ENCODE measurements around the gene ULBP1.
A peak's percentile ranks its signal among the peaks of the same experiment; 100 is the strongest.
"Not testable (repeated sequence)": the region's sequence is repeated elsewhere in the genome, so short reads cannot be mapped to it uniquely, and the experiment has no call there.

Gene ULBP1, protein sequence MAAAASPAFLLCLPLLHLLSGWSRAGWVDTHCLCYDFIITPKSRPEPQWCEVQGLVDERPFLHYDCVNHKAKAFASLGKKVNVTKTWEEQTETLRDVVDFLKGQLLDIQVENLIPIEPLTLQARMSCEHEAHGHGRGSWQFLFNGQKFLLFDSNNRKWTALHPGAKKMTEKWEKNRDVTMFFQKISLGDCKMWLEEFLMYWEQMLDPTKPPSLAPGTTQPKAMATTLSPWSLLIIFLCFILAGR

GRCh38 chr6:149963462-149964307 is at the start of gene ULBP1:
Gene ULBP1 (plus strand): TSS chr6:149963943. CDS start chr6:149964050, 107 bp downstream.
- DNase-seq (ENCODE audit: low spot score): peak; percentile 89

DNA sequence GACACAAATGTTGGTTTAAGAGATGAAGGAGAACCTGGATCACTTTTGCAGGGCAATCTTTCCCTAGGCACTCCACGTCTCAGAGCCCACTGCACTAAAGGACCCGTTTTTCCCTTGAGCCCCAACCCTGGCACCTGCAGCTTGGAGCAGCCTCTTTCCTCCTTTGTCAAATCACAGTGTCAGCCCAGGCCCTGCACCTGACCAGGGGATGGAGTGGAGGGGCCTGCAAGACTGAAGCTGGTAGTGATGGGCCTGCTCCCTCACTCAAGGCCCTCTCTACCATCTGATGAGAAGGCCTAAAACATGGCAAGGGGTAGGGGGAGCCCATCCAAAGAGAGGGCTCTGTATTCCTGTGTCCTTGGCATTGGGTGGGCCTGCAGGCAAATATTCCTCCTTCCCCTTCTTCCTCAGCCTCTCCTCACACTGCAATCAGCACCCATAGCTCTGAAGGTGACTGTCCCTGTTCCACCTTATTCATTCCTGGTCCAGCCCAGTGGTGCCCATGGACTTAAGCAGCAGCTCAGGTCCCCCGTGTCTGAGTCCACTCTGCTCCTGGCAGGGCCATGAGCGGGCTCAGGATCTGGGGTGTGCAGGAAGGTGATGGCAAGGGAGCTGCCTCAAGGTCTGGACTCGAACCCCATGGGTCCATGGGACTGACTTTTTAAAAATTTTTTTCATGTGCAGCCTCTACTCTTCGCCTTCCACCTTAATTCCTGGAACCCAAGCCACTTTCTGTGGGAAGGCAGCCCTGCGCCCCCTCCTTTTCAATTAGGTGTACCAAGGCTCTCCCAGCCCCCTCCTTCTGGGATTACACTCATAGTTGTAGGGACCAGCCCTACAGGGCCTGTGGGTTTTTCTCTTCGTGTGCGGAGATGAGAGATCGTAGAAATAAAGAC is 47.5 kb upstream of the ULBP1 start:
- peak; percentile 45 for DNase-seq (ENCODE audit: low spot score)

DNA sequence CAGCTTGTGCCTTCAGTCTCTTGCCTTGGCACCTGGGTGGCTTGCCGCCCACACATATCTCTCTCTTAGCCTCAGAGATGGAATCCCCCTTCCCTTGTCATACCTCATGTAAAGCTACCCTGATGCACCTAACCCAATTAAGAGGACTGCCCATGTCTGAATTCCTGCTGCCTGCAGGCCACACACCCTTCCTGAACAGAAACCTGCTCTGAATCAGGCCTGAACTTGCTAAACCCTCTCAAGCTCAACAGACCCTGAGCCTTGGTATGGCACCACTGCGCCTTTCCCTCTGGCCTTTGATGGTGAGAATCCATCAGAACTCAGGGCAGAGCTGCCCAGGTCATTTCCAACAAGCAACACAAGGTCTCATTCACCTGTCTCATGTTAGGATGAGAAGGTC is 46.1 kb upstream of the ULBP1 start:
- DNase-seq (ENCODE audit: low spot score): peak; percentile 48

DNA sequence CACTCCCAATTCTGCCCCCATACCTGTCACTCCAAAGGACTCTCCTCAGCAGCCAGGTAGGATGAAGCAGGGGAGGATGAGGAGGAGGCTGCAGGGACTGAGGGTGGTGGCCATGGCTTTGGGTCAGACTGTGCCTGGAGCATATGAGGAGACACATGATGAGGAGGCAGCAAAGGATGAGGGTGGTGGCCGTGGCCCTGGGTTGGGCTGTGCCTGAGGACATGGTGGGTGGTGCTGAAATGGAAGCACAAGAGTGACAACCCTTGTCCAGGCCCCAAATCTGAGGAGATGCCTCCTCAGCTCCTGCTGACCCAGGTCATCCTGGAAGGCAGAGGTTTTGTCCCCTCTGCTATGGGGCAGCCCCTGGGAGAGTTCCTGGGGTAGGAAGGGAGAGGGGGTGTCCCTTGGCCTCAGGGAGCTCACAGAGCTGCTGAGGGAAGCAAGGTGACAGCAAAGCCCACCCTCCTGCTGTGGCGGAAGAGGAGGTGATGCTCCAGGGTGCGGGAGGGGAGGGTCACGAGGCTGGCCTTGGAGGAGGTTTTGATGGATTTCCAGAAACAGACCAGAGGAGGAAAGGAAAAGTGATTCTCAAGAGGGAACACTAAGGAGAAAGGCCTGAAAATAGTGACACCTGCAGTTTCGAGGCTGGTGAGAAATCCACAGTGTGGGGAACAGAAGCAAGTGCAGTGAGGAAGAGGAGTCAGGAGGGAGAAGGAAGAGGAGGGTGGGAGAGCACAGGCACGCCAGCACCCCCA is 45.4 kb upstream of the ULBP1 start:
- DNase-seq (ENCODE audit: low spot score): peak; percentile 57

DNA sequence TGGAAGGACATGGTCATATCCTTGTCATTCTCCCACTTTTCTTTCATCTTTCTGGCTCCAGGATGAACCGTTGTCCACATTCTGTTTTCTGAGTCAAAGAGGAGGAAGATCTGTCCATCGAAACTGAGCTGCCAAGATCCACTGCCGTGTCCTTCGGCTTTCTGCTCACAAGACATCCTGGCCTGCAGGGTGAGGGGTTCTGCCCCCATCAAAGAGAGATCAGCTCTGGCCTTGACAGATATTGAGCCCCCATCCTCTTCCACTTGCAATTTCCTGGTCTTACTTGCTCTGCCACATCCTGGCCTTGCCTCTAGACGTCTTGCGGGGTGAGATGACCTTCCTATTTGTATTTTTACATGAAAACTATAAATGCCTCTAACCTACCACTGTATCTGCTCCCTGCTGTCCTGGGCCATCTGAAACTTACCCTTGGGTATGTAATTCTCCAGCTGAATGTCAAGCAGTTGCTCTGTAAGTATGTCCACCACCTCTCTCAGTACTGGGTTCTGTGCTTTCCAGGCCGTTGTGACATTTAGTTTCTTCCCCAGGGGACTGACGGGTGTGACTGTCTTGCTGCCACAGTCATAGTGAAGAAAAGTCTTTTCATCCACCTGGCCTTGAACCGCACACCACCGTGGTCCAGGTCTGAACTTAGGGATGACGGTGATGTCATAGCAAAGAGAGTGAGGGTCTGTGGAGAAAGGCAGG is 44.5 kb upstream of the ULBP1 start:
- DNase-seq (ENCODE audit: low spot score): not testable (repeated sequence)

GRCh38 chr6:149919834-149920225 is 43.9 kb upstream of the ULBP1 start:
- peak; percentile 40 for DNase-seq (ENCODE audit: low spot score)

DNA sequence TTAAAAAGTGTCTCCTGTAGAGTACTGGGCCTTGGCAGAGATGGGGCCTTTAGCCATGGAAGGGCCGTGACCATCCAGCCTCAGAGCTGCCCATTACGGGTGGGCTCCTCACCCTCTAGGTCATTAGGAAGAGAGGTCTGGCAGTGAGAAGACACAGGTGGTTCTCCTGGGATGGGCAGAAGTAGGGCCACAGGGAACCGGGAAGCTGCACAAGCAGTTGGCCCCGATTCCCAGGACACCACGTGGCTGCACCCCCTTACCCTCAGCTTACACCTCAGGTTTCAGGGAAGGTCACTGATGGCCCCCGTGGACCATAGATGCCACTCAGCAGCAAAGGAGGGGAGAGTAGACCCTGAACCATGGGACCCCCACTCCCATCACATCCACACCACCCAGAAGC is 42.4 kb upstream of the ULBP1 start:
- peak; percentile 46 for DNase-seq (ENCODE audit: low spot score)

DNA sequence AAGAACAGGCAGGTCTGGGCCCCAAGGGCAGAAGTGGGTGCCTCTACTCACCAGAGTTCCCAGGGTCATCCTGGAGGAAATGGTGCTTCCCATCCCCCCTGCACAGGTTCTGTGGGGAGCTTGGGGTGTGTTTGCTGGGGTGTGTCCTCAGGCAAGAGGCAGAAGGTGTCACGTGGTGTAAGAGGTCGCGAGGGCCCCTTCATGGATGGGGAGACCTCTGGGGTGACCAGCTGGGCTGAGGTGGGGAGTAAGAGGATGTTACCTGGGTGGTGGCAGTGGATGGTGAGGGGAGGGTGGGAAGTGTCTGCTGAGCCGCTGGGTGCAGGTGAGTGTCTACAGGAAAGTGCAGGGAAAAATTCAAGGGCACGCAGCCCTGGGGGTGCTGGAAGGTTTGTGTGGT is 41.7 kb upstream of the ULBP1 start:
- DNase-seq (ENCODE audit: low spot score): not testable (repeated sequence)

DNA sequence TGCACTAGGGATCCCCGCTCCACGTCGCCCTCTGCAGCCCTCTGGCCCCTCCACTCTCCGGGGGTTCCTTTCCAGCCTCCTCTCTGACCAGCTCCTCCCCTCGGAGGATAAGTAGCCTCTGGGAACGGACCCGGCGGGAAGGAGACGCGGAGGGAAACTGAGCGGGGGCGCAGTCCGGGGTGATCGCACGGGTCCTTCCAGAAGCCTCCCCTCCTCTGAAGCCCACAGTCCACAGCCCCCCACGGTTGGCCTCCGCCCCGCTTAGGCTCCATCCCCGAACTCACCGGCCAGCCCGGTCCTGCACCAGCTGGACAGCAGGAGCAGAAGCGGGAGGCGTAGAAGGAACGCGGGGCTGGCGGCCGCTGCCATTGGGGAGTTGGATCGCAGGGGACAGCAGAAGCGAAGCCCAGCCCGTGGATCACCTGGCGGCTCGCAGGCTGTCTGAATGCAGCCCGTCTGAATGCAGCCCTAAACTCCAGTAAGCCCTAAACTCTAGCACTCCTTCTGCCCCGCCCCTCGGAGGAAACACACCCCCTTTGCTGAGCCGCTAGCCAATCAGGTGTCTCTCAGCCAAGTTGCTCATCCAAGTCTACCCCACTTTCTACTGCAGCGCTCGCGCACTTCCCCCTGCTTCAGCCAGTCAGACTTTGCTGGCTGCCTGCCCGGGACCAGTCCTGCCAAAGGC is 41.0 kb upstream of the ULBP1 start, which contains the start of gene RAET1G:
Gene RAET1G (minus strand): TSS at position 480 of the 685 bp plus-strand sequence. CDS start 111 bp downstream, at position 369.
- peak; percentile 90 for DNase-seq (ENCODE audit: low spot score)

DNA sequence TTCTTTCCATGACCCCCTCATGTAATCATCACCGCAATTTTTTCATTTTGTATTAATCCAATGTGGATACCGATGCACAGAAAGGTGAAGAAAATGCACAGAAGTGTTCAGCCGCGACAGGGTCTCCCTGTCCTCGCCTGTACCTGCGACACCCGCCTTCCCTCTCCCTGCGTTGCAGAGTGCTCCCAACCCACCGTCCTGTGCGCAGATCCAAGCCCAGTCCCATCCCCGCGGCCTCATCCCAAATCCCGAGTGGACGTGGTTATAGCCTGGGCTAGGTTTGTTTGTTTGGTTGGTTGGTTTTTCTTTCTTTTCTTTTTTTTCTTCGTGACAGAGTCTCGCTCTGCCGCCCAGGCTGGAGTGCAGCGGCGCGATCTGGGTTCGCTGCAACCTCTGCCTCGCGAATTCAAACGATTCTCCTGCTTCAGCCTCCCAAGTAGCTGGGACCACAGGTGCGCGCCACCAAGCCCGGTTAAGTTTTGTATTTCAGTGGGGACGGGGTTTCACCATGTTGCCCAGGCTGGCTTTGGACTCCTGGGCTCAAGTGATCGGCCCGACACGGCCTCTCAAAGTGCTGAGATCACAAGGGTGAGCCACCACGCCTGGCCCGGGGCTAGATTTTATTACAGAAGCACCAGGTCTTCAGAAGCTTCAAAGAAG is 40.3 kb upstream of the ULBP1 start:
- no peak for DNase-seq (ENCODE audit: low spot score)

DNA sequence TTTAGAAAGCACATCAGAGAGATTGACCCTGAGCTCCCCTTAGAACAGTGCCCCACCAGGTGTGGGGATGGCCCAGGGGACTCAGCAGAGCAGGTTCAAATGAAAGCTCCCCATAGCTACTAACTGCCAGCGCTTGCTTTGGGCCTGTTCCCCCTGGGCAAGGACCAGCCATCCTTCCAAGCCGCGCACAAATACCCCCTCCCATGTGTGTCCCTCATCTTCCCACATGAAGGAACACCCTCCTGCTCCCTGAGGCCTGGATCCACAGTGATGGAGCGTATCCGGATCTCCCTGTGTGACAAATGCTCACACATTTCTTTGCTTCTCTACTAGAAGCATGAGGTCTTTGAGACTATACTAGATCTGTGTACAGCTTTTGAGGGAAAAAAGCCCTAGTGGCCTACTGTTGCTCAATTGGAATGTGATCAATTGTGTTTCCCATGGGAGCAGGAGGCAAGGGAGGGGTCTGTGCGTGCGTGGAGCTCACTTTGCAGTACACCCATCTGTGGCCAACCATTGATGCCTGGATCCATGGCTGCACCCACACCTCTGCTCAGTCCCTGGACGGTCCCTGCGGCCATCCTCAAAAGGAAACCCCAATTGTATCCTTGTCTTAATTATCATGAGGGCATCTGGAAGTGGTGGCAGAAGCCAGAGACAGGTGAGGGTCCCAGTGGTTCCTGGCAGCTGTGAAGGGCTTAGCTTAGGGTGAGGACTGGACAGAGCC is 39.4 kb upstream of the ULBP1 start:
- no peak for DNase-seq (ENCODE audit: low spot score)

- no peak for DNase-seq (ENCODE audit: low spot score)
Measured at GRCh38 chr6:149924933-149925252, 38.9 kb upstream of the ULBP1 start.

GRCh38 chr6:149925253-149925973 is 38.3 kb upstream of the ULBP1 start:
- no peak for DNase-seq (ENCODE audit: low spot score)

DNA sequence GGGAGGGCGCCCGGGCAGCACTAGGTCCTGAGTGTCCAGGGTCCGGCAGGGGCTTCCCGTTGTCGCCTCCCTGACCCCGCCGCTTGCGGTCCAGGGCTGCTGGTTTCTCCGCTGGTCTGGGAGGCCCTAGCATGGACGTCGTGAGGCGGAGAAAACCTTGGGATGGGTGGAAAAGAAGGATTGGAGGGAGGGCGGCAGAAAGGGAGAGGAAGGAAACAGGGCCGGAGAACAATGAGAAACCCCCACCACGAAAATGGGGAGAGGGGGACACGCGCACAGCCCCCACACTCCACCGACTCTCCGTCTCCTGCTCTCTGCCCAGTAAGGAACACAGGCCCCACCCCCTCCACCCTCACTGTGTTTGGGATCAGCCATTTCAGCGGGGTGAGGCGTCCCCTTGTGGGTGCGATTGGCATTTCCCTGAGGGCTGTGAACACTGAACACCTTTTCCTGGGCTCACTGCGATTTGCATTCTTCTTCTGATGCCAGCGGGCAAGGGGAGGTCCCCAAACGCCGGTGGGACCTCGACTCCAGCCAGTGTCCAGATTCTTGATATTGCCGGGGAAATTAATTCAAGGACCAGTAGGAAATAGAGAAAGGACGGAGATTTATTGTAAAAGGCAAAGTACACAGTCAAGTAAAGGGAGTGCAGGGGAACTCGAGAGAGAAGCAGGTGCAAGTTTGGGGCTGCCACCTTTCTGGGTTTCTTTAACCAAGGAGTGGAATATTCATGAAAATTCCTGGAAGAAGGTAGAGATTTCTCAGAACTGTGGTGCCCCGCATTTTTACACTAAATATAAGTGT is 37.6 kb upstream of the ULBP1 start:
- peak; percentile 84 for DNase-seq (ENCODE audit: low spot score)

GRCh38 chr6:149927025-149927424 is 36.7 kb upstream of the ULBP1 start:
- not testable (repeated sequence) for DNase-seq (ENCODE audit: low spot score)

DNA sequence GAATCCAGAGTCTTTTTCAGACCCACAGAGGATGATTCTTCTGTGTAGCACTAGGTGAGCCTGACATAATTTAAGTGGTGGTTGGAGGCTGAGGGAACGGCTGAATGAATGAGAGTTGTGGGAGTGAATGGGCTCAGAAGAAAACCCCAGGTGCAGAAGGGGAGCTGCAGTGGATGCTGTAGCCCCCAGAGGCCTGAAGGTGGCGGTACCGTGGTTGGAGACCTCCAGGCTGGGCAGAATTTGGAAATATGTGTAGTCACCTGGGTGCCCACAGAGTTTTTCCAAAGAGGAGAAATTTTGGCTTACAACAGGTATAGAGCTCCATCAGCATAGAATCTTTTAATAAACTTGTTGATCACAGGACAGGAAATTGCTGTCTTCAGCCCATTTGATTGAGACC is 34.3 kb upstream of the ULBP1 start:
- no peak for DNase-seq (ENCODE audit: low spot score)

- DNase-seq (ENCODE audit: low spot score): no peak
Measured at GRCh38 chr6:149931501-149931900, 32.2 kb upstream of the ULBP1 start.

DNA sequence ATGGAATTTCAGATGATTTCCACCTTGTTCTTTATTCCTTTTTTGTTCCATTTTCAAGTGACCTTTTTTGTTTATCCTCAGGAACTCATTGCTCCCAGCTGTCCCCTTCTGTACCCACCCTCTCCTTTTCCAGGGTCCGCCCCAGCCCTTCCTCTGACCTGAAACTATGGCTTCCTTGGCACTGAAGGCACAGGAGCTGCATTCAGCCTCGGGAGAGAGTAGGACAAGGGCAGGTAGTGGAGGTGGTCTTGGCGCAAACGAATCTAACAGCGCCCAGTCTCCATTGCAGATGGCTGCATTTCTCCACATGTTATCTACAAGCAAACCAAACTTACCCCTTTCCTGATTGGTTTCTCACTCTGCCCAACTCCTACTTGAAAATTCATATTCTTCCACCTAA is 30.7 kb upstream of the ULBP1 start:
- no peak for DNase-seq (ENCODE audit: low spot score)

Measured in left forelimb (tissue), 1 donor.